Stimulated activated CD4-positive, alpha-beta T cell treated with anti-CD3 and anti-CD28 coated beads, Interleukin-1b, Interleukin-23, amount 100 ng/mL, for 1 hour (primary cell): ENCODE measurements around the gene SELENOV.

Experiments used
- DNase-seq, 2 donors: peaks; one replicate each; pipeline ENCODE4 v3.0.0-alpha.2; 2020; ENCODE audit warnings: low read depth in 2 of 2

The SELENOV gene

GRCh38 chr19:39520541-39521484 lies 5.9 kb downstream of the SELENOV start:
- no peak for DNase-seq

DNA sequence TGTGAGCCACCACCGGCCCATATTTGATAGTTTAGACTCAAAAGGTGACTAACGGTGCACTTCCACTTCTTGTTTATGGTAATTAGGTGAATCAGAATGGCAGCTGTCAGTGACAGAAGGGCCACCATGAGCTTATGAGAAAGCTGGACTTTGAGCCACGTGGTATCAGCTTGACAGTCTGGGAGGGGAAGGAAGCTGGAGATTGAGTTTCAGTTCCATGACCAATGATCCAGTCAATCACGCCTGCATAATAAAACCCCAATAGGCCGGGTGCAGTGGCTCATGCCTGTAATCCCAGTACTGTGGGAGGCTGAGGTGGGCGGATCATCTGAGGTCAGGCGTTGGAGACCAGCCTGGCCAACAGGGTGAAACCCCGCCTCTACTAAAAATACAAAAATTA lies 9.6 kb downstream of the SELENOV start:
- DNase-seq: no peak

- DNase-seq: no peak
Measured at GRCh38 chr19:39525205-39525604, 10.3 kb downstream of the SELENOV start.

DNA sequence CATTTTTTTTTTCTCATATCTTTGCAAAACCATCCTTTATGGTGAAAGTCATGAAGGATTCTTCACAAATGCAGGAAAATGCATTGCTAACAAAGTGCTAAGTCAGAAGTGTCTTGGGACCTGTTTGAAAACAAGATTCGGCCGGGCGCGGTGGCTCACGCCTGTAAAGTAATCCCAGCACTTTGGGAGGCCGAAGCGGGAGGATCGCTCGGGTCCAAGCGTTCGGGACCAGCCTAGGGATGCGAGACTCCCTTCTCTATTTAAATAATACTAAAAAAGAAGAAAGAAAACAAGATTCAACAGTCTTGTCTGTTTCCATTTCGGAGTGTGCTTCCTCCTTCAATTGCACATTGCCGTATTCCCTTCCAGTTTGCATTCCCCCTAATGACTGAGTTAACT lies 16.9 kb downstream of the SELENOV start:
- no peak for DNase-seq

DNA sequence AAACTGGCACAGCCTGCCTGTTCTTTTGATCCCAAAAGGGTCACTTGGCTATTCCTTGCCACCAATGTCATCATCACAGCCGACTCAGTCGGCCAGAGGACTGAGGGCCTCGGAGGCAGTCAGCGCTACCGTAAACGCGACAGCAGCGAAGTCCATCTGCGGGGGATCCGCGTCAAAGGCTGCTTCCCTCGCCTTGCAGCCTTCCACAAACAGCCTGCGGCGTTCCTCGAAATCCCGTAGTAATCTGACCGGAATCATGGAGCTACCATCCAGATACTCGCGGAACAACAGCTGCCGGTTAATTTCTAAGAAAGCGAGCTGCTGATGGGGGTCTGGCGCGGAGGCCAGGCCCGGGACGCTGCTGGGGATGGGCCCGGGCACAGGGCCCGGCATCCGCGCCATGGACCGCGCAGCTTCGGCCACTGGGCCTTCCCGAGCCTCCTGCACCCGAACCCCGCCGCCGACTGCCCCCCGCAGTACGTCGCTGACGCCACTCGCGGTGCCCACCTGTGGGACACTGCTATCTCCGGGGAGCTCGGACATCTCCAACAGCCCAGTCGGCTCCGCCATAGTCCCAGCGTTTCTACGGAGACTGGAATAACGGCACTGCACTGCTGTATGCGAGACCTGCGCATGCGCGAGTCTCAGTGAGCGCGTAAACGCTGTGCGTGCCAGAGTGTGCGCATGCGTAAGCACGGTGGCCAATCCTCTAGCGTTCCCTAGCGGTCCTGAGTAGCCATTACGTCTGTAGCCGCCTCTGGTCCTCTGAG lies 17.5 kb downstream of the SELENOV start, which contains the start of gene EID2B:
TSS of gene EID2B (minus strand) at position 620 of the 770 bp plus-strand sequence. CDS start at position 570, 50 bp downstream.
- DNase-seq: peak; percentile 81 to 91

DNA sequence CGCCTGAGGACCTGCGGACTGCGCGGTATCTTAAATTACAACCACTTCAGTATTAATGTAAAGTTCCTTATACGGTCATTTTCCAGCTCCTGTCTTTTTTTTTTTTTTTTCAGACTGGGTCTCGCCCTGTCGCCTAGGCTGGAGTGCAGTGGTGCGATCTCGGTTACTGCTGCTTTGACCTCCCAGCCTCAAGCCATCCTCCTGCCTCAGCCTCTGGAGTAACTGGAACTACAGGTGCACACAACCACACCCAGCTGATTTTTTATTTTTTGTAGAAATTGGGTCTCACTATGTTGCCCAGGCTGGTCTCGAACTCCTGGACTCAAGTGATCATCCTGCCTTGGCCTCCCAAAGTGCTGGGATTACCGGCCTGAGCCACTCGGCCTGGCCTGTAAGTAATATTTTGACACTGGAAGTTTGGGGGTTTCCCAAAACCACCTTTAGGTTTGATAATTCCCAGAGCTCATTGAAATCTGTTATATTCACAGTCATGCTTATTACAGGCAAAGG lies 18.1 kb downstream of the SELENOV start:
- no peak for DNase-seq

- DNase-seq: no peak
Measured at GRCh38 chr19:39533791-39534190, 18.9 kb downstream of the SELENOV start.

GRCh38 chr19:39539165-39539517 lies 24.2 kb downstream of the SELENOV start:
- DNase-seq: no peak

DNA sequence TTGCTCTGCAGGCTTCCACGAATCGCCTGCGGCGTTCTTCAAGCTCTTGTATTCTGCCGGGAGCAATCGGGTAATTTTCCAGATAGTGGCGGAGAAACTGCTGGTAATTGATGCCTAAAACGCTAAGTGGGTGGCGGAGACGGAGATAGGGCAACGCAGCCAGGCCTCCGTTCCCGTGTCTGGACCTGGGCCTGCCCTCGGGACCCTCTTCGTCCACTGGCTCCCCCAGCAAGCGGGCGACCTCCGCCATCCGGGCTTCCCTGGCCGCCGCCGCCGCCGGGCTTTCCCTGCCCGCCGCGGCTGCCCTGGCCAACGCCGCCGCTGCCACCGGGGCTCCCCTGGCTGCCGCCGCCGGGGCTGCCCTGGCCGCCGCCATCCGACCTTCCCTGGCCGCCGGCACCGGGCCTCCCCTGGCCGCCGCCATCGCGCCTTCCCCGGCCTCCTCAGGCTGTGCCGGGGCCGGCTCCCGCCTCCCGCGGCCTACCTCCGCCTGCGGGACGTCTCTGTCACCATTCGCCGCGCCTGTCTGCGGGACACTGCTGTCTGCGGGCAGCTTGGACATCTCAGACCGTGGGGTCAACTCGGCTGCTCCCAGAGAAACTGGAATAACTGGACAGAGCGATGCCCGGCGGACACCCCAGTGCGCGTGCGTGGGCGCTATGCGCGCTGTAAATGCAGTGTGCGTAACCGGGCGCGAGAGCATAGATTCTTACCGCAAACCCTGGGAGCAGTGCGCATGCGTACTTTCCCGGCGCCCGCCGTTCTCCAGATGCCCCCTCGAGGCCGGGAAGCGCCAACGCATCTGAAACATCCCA lies 24.8 kb downstream of the SELENOV start, which contains the start of gene EID2:
TSS of gene EID2 (minus strand) at position 644 of the 815 bp plus-strand sequence. CDS start at position 562, 82 bp downstream.
- DNase-seq: peak; percentile 88 to 92

DNA sequence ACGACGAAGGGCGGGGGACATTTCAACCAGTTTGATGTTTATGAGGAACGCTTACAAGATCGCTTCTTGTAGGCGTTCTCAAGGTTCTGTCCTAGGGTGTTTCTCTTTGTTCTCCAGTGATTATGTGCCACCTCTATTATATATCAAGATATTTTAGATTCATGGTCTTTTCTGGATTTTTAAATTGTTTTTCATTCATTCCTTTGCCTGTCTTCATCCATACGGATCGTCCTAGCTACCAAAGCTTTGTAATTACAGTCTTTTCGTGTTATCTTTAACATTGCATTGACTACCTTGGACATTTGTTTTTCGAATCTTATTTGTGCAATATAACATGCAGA lies 25.4 kb downstream of the SELENOV start:
- DNase-seq: no peak

- DNase-seq: no peak
Measured at GRCh38 chr19:39542206-39542605, 27.3 kb downstream of the SELENOV start.

DNA sequence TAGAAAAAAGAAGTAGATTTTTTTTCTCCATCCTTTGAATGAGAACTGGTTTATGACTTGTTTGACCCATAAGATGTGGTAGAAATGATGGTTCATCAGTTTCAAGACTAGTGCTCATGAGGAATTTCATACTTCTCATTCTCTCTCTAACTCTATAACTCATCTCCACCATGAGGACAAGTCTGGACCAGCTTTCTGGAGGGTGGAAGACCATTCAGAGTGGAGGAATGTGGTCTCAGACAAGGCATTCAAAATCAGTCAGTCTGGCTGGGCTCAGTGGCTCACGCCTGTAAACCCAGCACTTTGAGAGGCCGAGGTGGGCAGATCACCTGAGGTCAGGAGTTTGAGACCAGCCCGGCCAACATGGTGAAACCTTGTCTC lies 28.5 kb downstream of the SELENOV start:
- DNase-seq: no peak

GRCh38 chr19:39544226-39544903 lies 29.4 kb downstream of the SELENOV start:
- no peak for DNase-seq

DNA sequence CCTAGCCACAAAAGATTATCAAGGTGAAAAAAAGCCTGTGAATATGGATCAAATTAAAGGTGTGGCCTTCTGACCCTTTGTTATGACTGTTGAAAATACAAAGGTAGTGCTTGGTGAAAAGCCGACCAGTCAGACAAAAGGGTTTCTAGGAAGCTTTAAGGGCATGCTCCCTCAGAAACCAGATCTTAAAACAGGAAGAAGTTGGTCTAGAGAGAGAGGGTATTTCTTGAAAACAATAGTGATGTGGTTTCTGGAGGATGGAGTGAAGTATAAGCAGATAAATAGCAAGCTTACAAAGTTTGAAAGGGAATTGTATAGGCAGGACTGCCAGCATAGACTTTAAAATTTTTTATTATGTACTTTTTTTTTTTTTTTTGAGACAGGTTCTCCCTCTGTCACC lies 30.0 kb downstream of the SELENOV start:
- DNase-seq: no peak

DNA sequence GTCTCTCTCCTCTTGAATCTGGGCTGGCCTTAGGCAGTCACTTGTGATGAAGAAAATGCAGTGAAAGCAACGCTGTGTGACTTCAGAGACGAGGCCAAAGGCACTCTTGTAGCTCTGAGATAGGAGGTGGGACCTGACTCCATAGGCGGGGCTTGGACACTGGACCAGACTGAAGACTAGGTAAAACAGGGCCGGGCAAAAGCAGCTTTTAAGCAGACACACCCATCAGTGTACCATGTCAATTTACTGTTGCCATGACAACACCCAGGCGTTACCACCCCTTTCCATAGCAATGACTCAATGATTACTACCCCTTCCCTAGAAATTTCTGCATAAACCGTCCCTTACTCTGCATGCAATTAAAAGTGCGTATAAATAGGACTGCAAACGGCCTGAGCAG lies 31.7 kb downstream of the SELENOV start:
- DNase-seq: no peak

GRCh38 chr19:39550197-39550596 lies 35.3 kb downstream of the SELENOV start:
- DNase-seq: no peak

GRCh38 chr19:39553082-39553652 lies 38.2 kb downstream of the SELENOV start:
- DNase-seq: no peak

- no peak for DNase-seq
Measured at GRCh38 chr19:39554701-39555311, 39.9 kb downstream of the SELENOV start.

DNA sequence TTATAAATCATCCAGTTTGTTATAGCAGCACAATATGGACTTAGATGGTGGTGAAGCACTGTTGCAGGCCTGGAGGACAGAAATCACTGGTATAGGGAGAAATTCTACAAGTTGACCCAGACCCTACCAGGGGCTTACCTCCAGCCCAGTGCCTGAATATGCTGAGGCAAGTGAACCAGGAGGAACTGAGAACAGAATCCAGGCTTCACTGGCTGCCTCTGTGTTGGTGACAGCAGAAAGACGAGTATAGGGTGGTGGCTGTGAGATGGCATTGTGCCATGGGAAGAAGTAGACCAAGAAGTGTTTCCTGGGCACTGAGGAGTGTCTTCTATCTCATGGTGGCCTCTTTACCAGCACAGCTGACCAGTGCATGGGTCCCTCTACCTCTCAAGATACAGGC lies 40.9 kb downstream of the SELENOV start:
- DNase-seq: no peak
